DMS 273 (cell line): ENCODE results near the gene TMEM38A.
A peak's percentile ranks its signal among the peaks of the same experiment; 100 is the strongest.

Source experiments
- DNase-seq: peaks from one replicate; lab custom pipeline; 2025; ENCODE audit not compliant: unreplicated experiment; lab: John Stamatoyannopoulos, UW

The TMEM38A gene

DNA sequence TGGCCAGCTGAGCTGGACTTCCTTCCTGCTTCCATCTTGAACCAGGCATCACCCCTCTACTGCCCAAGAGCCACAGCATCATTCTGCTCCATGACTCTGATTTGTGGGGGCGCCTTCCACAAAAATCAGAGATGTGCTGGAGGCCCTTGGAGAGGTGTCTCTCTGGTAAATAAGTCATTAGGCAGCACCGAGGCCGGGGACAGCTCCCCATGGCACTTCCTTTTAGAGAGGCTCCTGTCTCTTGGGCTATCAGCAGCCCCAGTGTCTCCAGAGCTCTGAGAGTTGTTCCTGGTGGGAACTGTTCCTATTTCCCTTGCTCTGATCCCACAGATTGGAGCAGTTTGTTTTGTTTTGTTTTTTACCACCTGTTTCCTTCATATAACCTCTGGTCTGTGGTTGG is 78.6 kb downstream of the TMEM38A start:
- DNase-seq, result peak; percentile 23
